ENCODE data around the gene IQGAP1. TPM values are rescaled to one million over a fixed set of nuclear protein-coding genes. Genes with fewer than 3 reads are reported as not detected.

Gene IQGAP1
- total and polyA plus RNA-seq, 2 donors = 131 to 144 TPM

GRCh38 chr15:90360746-90361145, 27.3 kb upstream of the IQGAP1 start:
- peaks cover 5 to 6% of the 10 kb centered on the region in 2 donors for H3K4me1 ChIP-seq (ENCODE audit: control insufficient read depth in 2 of 2, insufficient read depth in 2 of 2, low read length in 2 of 2)
- 97% methylated on average over 14 of the region's 14 CpGs for WGBS
- H3K27me3 ChIP-seq (ENCODE audit: control insufficient read depth in 2 of 2, insufficient read depth in 1 of 2, low read length in 1 of 2) = no peaks in the 10 kb centered on the region
- H3K9me3 ChIP-seq (ENCODE audit: control insufficient read depth in 2 of 2, insufficient read depth in 1 of 2, low read length in 1 of 2) = no peaks in the 10 kb centered on the region
- DNase-seq (ENCODE audit: low read depth in 6 of 9, low spot score in 9 of 9) = no peak
- H3K4me3 ChIP-seq (ENCODE audit: low read length in 2 of 2) = no peak overlapping the region
- H3K36me3 ChIP-seq (ENCODE audit: control insufficient read depth in 2 of 2, insufficient read depth in 2 of 2, low read length in 1 of 2) = peaks cover 7 to 8% of the 10 kb centered on the region in 2 donors
- no peak overlapping the region for H3K27ac ChIP-seq (ENCODE audit: low read depth in 1 of 2, low read length in 1 of 2)

GRCh38 chr15:90362936-90363212, 25.2 kb upstream of the IQGAP1 start:
- H3K27ac ChIP-seq (ENCODE audit: low read depth in 1 of 2, low read length in 1 of 2) = no peak overlapping the region
- DNase-seq (ENCODE audit: low read depth in 6 of 9, low spot score in 9 of 9) = no peak

GRCh38 chr15:90364251-90364650, 23.8 kb upstream of the IQGAP1 start:
- no peaks in the 10 kb centered on the region for H3K27me3 ChIP-seq (ENCODE audit: control insufficient read depth in 2 of 2, insufficient read depth in 1 of 2, low read length in 1 of 2)
- peaks cover 5 to 6% of the 10 kb centered on the region in 2 donors for H3K4me1 ChIP-seq (ENCODE audit: control insufficient read depth in 2 of 2, insufficient read depth in 2 of 2, low read length in 2 of 2)
- DNase-seq (ENCODE audit: low read depth in 6 of 9, low spot score in 9 of 9) = no peak
- H3K36me3 ChIP-seq (ENCODE audit: control insufficient read depth in 2 of 2, insufficient read depth in 2 of 2, low read length in 1 of 2) = peaks cover 7 to 8% of the 10 kb centered on the region in 2 donors
- no peaks in the 10 kb centered on the region for H3K9me3 ChIP-seq (ENCODE audit: control insufficient read depth in 2 of 2, insufficient read depth in 1 of 2, low read length in 1 of 2)
- 91% methylated on average over 4 of the region's 4 CpGs for WGBS
- no peak overlapping the region for H3K4me3 ChIP-seq (ENCODE audit: low read length in 2 of 2)
- H3K27ac ChIP-seq (ENCODE audit: low read depth in 1 of 2, low read length in 1 of 2) = no peak overlapping the region

More at GRCh38 chr15:90362936-90363212, 25.2 kb upstream of the IQGAP1 start:
- no peak overlapping the region for H3K4me3 ChIP-seq (ENCODE audit: low read length in 2 of 2)
- H3K27me3 ChIP-seq (ENCODE audit: control insufficient read depth in 2 of 2, insufficient read depth in 1 of 2, low read length in 1 of 2) = no peaks in the 10 kb centered on the region
- 90% methylated on average over 2 of the region's 2 CpGs for WGBS
- H3K9me3 ChIP-seq (ENCODE audit: control insufficient read depth in 2 of 2, insufficient read depth in 1 of 2, low read length in 1 of 2) = no peaks in the 10 kb centered on the region
- H3K36me3 ChIP-seq (ENCODE audit: control insufficient read depth in 2 of 2, insufficient read depth in 2 of 2, low read length in 1 of 2) = peaks cover 7 to 8% of the 10 kb centered on the region in 2 donors
- peaks cover 5 to 6% of the 10 kb centered on the region in 2 donors for H3K4me1 ChIP-seq (ENCODE audit: control insufficient read depth in 2 of 2, insufficient read depth in 2 of 2, low read length in 2 of 2)

- Histone ChIP-seq H3K4me1 (ENCODE audit: control insufficient read depth in 2 of 2, insufficient read depth in 2 of 2, low read length in 2 of 2) (peaks cover 5 to 6% of the 10 kb centered on the region in 2 donors), H3K4me3 (ENCODE audit: low read length in 2 of 2) (no peak overlapping the region), H3K27ac (ENCODE audit: low read depth in 1 of 2, low read length in 1 of 2) (no peak overlapping the region), H3K27me3 (ENCODE audit: control insufficient read depth in 2 of 2, insufficient read depth in 1 of 2, low read length in 1 of 2) (no peaks in the 10 kb centered on the region), H3K36me3 (ENCODE audit: control insufficient read depth in 2 of 2, insufficient read depth in 2 of 2, low read length in 1 of 2) (peaks cover 2 to 5% of the 10 kb centered on the region in 2 donors), H3K9me3 (ENCODE audit: control insufficient read depth in 2 of 2, insufficient read depth in 1 of 2, low read length in 1 of 2) (no peaks in the 10 kb centered on the region)
- 90% methylated on average over 15 of the region's 15 CpGs for WGBS
- no peak for DNase-seq (ENCODE audit: low read depth in 6 of 9, low spot score in 9 of 9)
Observed at GRCh38 chr15:90365414-90366055, 22.5 kb upstream of the IQGAP1 start.

GRCh38 chr15:90367576-90367975, 20.5 kb upstream of the IQGAP1 start:
- Histone ChIP-seq H3K36me3 (ENCODE audit: control insufficient read depth in 2 of 2, insufficient read depth in 2 of 2, low read length in 1 of 2) (no peaks in the 10 kb centered on the region), H3K27me3 (ENCODE audit: control insufficient read depth in 2 of 2, insufficient read depth in 1 of 2, low read length in 1 of 2) (no peaks in the 10 kb centered on the region), H3K4me1 (ENCODE audit: control insufficient read depth in 2 of 2, insufficient read depth in 2 of 2, low read length in 2 of 2) (peaks cover 0 to 2% of the 10 kb centered on the region in 2 donors), H3K27ac (ENCODE audit: low read depth in 1 of 2, low read length in 1 of 2) (no peak overlapping the region), H3K9me3 (ENCODE audit: control insufficient read depth in 2 of 2, insufficient read depth in 1 of 2, low read length in 1 of 2) (no peaks in the 10 kb centered on the region), H3K4me3 (ENCODE audit: low read length in 2 of 2) (no peak overlapping the region)
- DNase-seq (ENCODE audit: low read depth in 6 of 9, low spot score in 9 of 9) = no peak
- WGBS = 62% methylated on average over 3 of the region's 3 CpGs

GRCh38 chr15:90375071-90375470, 13.0 kb upstream of the IQGAP1 start:
- 97% methylated on average over 7 of the region's 7 CpGs for WGBS
- H3K27me3 ChIP-seq (ENCODE audit: control insufficient read depth in 2 of 2, insufficient read depth in 1 of 2, low read length in 1 of 2) = no peaks in the 10 kb centered on the region

GRCh38 chr15:90376789-90377188, 11.3 kb upstream of the IQGAP1 start:
- H3K36me3 ChIP-seq (ENCODE audit: control insufficient read depth in 2 of 2, insufficient read depth in 2 of 2, low read length in 1 of 2) = no peaks in the 10 kb centered on the region
- whole genome bisulfite sequencing = 10% methylated on average over 6 of the region's 6 CpGs
- no peaks in the 10 kb centered on the region for H3K27me3 ChIP-seq (ENCODE audit: control insufficient read depth in 2 of 2, insufficient read depth in 1 of 2, low read length in 1 of 2)
- DNase-seq (ENCODE audit: low read depth in 6 of 9, low spot score in 9 of 9) = peak in 8 of 9 donors; percentile 18 to 81 (median 52)
- H3K4me3 ChIP-seq (ENCODE audit: low read length in 2 of 2) = no peak overlapping the region
- H3K27ac ChIP-seq (ENCODE audit: low read depth in 1 of 2, low read length in 1 of 2) = peak overlapping the region; percentile 65 to 77
- peaks cover 3 to 24% of the 10 kb centered on the region in 2 donors for H3K9me3 ChIP-seq (ENCODE audit: control insufficient read depth in 2 of 2, insufficient read depth in 1 of 2, low read length in 1 of 2)
- H3K4me1 ChIP-seq (ENCODE audit: control insufficient read depth in 2 of 2, insufficient read depth in 2 of 2, low read length in 2 of 2) = peaks cover 2 to 8% of the 10 kb centered on the region in 2 donors

More at GRCh38 chr15:90375071-90375470, 13.0 kb upstream of the IQGAP1 start:
- no peak for DNase-seq (ENCODE audit: low read depth in 6 of 9, low spot score in 9 of 9)
- Histone ChIP-seq H3K9me3 (ENCODE audit: control insufficient read depth in 2 of 2, insufficient read depth in 1 of 2, low read length in 1 of 2) (peaks cover 3 to 24% of the 10 kb centered on the region in 2 donors), H3K4me3 (ENCODE audit: low read length in 2 of 2) (no peak overlapping the region), H3K27ac (ENCODE audit: low read depth in 1 of 2, low read length in 1 of 2) (no peak overlapping the region), H3K4me1 (ENCODE audit: control insufficient read depth in 2 of 2, insufficient read depth in 2 of 2, low read length in 2 of 2) (peaks cover 2 to 8% of the 10 kb centered on the region in 2 donors), H3K36me3 (ENCODE audit: control insufficient read depth in 2 of 2, insufficient read depth in 2 of 2, low read length in 1 of 2) (no peaks in the 10 kb centered on the region)

- Histone ChIP-seq H3K27ac (ENCODE audit: low read depth in 1 of 2, low read length in 1 of 2) (no peak overlapping the region), H3K36me3 (ENCODE audit: control insufficient read depth in 2 of 2, insufficient read depth in 2 of 2, low read length in 1 of 2) (no peaks in the 10 kb centered on the region), H3K4me1 (ENCODE audit: control insufficient read depth in 2 of 2, insufficient read depth in 2 of 2, low read length in 2 of 2) (peaks cover 2 to 8% of the 10 kb centered on the region in 2 donors), H3K4me3 (ENCODE audit: low read length in 2 of 2) (no peak overlapping the region), H3K9me3 (ENCODE audit: control insufficient read depth in 2 of 2, insufficient read depth in 1 of 2, low read length in 1 of 2) (peaks cover 3 to 24% of the 10 kb centered on the region in 2 donors), H3K27me3 (ENCODE audit: control insufficient read depth in 2 of 2, insufficient read depth in 1 of 2, low read length in 1 of 2) (no peaks in the 10 kb centered on the region)
- WGBS = 93% methylated on average over 3 of the region's 3 CpGs
- DNase-seq (ENCODE audit: low read depth in 6 of 9, low spot score in 9 of 9) = no peak
Observed at GRCh38 chr15:90379263-90379662, 8.8 kb upstream of the IQGAP1 start.

GRCh38 chr15:90381515-90381914, 6.5 kb upstream of the IQGAP1 start:
- Histone ChIP-seq H3K27ac (ENCODE audit: low read depth in 1 of 2, low read length in 1 of 2) (no peak overlapping the region), H3K27me3 (ENCODE audit: control insufficient read depth in 2 of 2, insufficient read depth in 1 of 2, low read length in 1 of 2) (no peaks in the 10 kb centered on the region), H3K4me1 (ENCODE audit: control insufficient read depth in 2 of 2, insufficient read depth in 2 of 2, low read length in 2 of 2) (peaks cover 0 to 5% of the 10 kb centered on the region in 2 donors)

More at GRCh38 chr15:90381515-90381914, 6.5 kb upstream of the IQGAP1 start:
- no peak for DNase-seq (ENCODE audit: low read depth in 6 of 9, low spot score in 9 of 9)
- no peaks in the 10 kb centered on the region for H3K36me3 ChIP-seq (ENCODE audit: control insufficient read depth in 2 of 2, insufficient read depth in 2 of 2, low read length in 1 of 2)
- peaks cover 3 to 16% of the 10 kb centered on the region in 2 donors for H3K9me3 ChIP-seq (ENCODE audit: control insufficient read depth in 2 of 2, insufficient read depth in 1 of 2, low read length in 1 of 2)
- H3K4me3 ChIP-seq (ENCODE audit: low read length in 2 of 2) = no peak overlapping the region

All from thymus (tissue), 11 donors.